Keratinocyte (primary cell): ENCODE results near the gene ELOB. TPM values are rescaled to one million over a fixed set of nuclear protein-coding genes. Genes with fewer than 3 reads are reported as not detected.

Source experiments
- DNase-seq: peaks from one replicate; pipeline ENCODE4 v3.0.0-alpha.2; 2011; ENCODE audit warnings: low read depth, missing footprints, low spot score
- FAIRE-seq: peaks from 2 replicates; lab custom pipeline; 2011; peaks lifted over from hg19 to GRCh38; lab: Jason Lieb, UNC
- H2AFZ ChIP-seq: 2 replicates; pipeline ENCODE4 v1.6.0; 2012; ENCODE audit warnings: low read length, control low read depth, inconsistent platforms; ENCODE audit not compliant: control insufficient read depth
- H3K27ac ChIP-seq: 2 replicates; pipeline ENCODE4 v1.5.1; 2011; ENCODE audit warnings: low read length; ENCODE audit not compliant: control insufficient read depth, insufficient read depth
- H3K27me3 ChIP-seq: 3 replicates; pipeline ENCODE4 v1.6.0; 2011; ENCODE audit warnings: low read length; ENCODE audit not compliant: control insufficient read depth, insufficient read depth; ENCODE audit errors: extremely low read depth
- H3K36me3 ChIP-seq, 2 experiments: 2 replicates in 1 of 2; 3 replicates in 1 of 2; pipeline ENCODE4 v1.5.1; 2011; ENCODE audit warnings: low read length in 2 of 2, mild to moderate bottlenecking in 1 of 2; ENCODE audit not compliant: control insufficient read depth in 2 of 2, insufficient read depth in 2 of 2; ENCODE audit errors: extremely low read depth in 1 of 2
- H3K4me1 ChIP-seq: 3 replicates; pipeline ENCODE4 v1.5.1; 2011; ENCODE audit warnings: low read length; ENCODE audit not compliant: control insufficient read depth, insufficient read depth; ENCODE audit errors: extremely low read depth
- H3K4me2 ChIP-seq: 3 replicates; pipeline ENCODE4 v1.6.0; 2011; ENCODE audit warnings: low read depth, low read length; ENCODE audit not compliant: control insufficient read depth, insufficient read depth; ENCODE audit errors: extremely low read depth
- H3K4me3 ChIP-seq, 3 experiments: fragments of 200-600 bp in 1 of 3; sonication (generic) in 1 of 3; 2 replicates in 2 of 3; 3 replicates in 1 of 3; pipeline ENCODE4 v1.5.1; 2011 to 2016; ENCODE audit warnings: low read length in 3 of 3, mild to moderate bottlenecking in 3 of 3, control low read depth in 2 of 3, inconsistent platforms in 1 of 3, low read depth in 1 of 3, mixed read lengths in 1 of 3, mixed run types in 1 of 3, moderate library complexity in 1 of 3; ENCODE audit not compliant: control insufficient read depth in 2 of 3, insufficient read depth in 2 of 3; ENCODE audit errors: extremely low read depth in 1 of 3
- H3K79me2 ChIP-seq: 2 replicates; pipeline ENCODE4 v1.6.0; 2012; ENCODE audit warnings: low read length; ENCODE audit not compliant: control insufficient read depth, insufficient read depth
- H3K9ac ChIP-seq: 3 replicates; pipeline ENCODE4 v1.6.0; 2011; ENCODE audit warnings: low read length; ENCODE audit not compliant: control insufficient read depth, insufficient read depth; ENCODE audit errors: extremely low read depth
- H3K9me1 ChIP-seq: 3 replicates; pipeline ENCODE4 v1.6.0; 2011; ENCODE audit warnings: low read length; ENCODE audit not compliant: control insufficient read depth, insufficient read depth; ENCODE audit errors: extremely low read depth
- H3K9me3 ChIP-seq: 2 replicates; pipeline ENCODE4 v1.5.1; 2012; ENCODE audit warnings: low read depth, low read length; ENCODE audit not compliant: control insufficient read depth
- H4K20me1 ChIP-seq: 3 replicates; pipeline ENCODE4 v1.6.0; 2011; ENCODE audit warnings: low read length; ENCODE audit not compliant: control insufficient read depth, insufficient read depth; ENCODE audit errors: extremely low read depth
- CTCF ChIP-seq, 3 experiments: IDR thresholded peaks in 1 of 3; conservative IDR thresholded peaks in 1 of 3; optimal IDR thresholded peaks in 1 of 3; 2 replicates in 2 of 3; 3 replicates in 1 of 3; pipeline versions ENCODE3 to v1.5.1; 2011; ENCODE audit warnings: low read length in 3 of 3, mild to moderate bottlenecking in 3 of 3, moderate library complexity in 2 of 3, control low read depth in 1 of 3, inconsistent platforms in 1 of 3; ENCODE audit not compliant: insufficient read depth in 2 of 3; ENCODE audit errors: extremely low read depth in 1 of 3
- EZH2 ChIP-seq: IDR thresholded peaks from one replicate; pipeline ENCODE4 v1.6.1; 2012; ENCODE audit warnings: inconsistent platforms, mild to moderate bottlenecking, low read length, moderate library complexity
- dilution Hi-C: fragments of 300-500 bp; cut with MboI; formaldehyde crosslinking; loops from one replicate; pipeline ENCODE4 v1.7.0; 2020; ENCODE audit warnings: low sequenced_read_pairs; ENCODE audit not compliant: extremely low pct_ligation_motif_present
- polyA plus RNA-seq, 5 experiments: library from polyadenylated mRNA; depleted of rRNA in 3 of 5; stranded (reverse) in 3 of 5; stranded (forward) in 1 of 5; unstranded in 1 of 5; fragments of >200 nt; gene quantifications; 1 replicate in 1 of 5; 2 replicates in 3 of 5; 3 replicates in 1 of 5; pipeline versions ENCODE4 v1.2.1 to v1.2.3, GENCODE V29; 2011 to 2012; ENCODE audit warnings: missing spikeins in 2 of 5, low read depth in 1 of 5, low replicate concordance in 1 of 5

The ELOB gene
- polyA plus RNA-seq, 1 donor (not counting 4 experiments of a cell fraction or from before 2014, with no cell fraction given), result 235 TPM

- no peak overlapping the region for H3K27ac ChIP-seq
- H3K4me1 ChIP-seq, result no peaks in the 10 kb centered on the region
- no peak overlapping the region for H3K4me3 ChIP-seq
- no peaks in the 10 kb centered on the region for H3K9me3 ChIP-seq
- peaks cover 94% of the 10 kb centered on the region for H3K79me2 ChIP-seq
- FAIRE-seq (no peak), DNase-seq (no peak)
- no peak overlapping the region for H2AFZ ChIP-seq
- peaks cover 33% of the 10 kb centered on the region for H4K20me1 ChIP-seq
- H3K27me3 ChIP-seq, result no peaks in the 10 kb centered on the region
- dilution Hi-C loops, result no loop called here
- H3K9me1 ChIP-seq, result peaks cover 4% of the 10 kb centered on the region
- TF ChIP-seq EZH2, result no peak
- TF ChIP-seq CTCF (optimal IDR thresholded peaks at IDR 0.05 in 1 of 3, IDR thresholded peaks at IDR 0.05 in 1 of 3, conservative IDR thresholded peaks at IDR 0.05 in 1 of 3; ENCODE audit: extremely low read depth in 1 of 3, insufficient read depth in 2 of 3, low read length in 3 of 3), result no peak
- no peak overlapping the region for H3K4me2 ChIP-seq
- peaks cover 66 to 95% of the 10 kb centered on the region in 2 experiments for H3K36me3 ChIP-seq
- H3K9ac ChIP-seq, result no peak overlapping the region
Observed at GRCh38 chr16:2762711-2763110, 14.4 kb downstream of the ELOB start.

GRCh38 chr16:2761886-2762583 lies 15.0 kb downstream of the ELOB start:
- Histone ChIP-seq H3K27me3 (no peaks in the 10 kb centered on the region), H3K9ac (no peak overlapping the region), H4K20me1 (peaks cover 34% of the 10 kb centered on the region), H3K4me1 (no peaks in the 10 kb centered on the region), H3K36me3 (peaks cover 65 to 95% of the 10 kb centered on the region in 2 experiments), H3K9me3 (no peaks in the 10 kb centered on the region), H3K27ac (no peak overlapping the region), H3K4me2 (no peak overlapping the region), H3K79me2 (peaks cover 94% of the 10 kb centered on the region), H2AFZ (no peak overlapping the region), H3K4me3 (no peak overlapping the region), H3K9me1 (peaks cover 4% of the 10 kb centered on the region)
- no peak for FAIRE-seq
- DNase-seq, result no peak
- dilution Hi-C loops, result no loop called here
- TF ChIP-seq EZH2 (no peak), CTCF (optimal IDR thresholded peaks at IDR 0.05 in 1 of 3, IDR thresholded peaks at IDR 0.05 in 1 of 3, conservative IDR thresholded peaks at IDR 0.05 in 1 of 3; ENCODE audit: extremely low read depth in 1 of 3, insufficient read depth in 2 of 3, low read length in 3 of 3) (no peak)
